Brain microvascular endothelial cell (primary cell): ENCODE results near the gene DPAGT1.

Experiments used
- DNase-seq: peaks from one replicate; pipeline ENCODE4 v3.0.0-alpha.2; 2020
- H3K27ac ChIP-seq: fragments of 250-450 bp; sonication (Bioruptor Pico); 2 replicates; pipeline ENCODE4 v1.5.1; 2020; ENCODE audit warnings: mild to moderate bottlenecking, moderate library complexity
- H3K27me3 ChIP-seq: fragments of 250-450 bp; sonication (Bioruptor Pico); replicated peaks from 2 replicates; pipeline ENCODE4 v1.5.1; 2020; ENCODE audit warnings: mild to moderate bottlenecking
- H3K36me3 ChIP-seq: fragments of 250-450 bp; sonication (Bioruptor Pico); replicated peaks from 2 replicates; pipeline ENCODE4 v1.5.1; 2020; ENCODE audit warnings: mild to moderate bottlenecking
- H3K4me3 ChIP-seq: 2 replicates; pipeline ENCODE4 v1.5.1; 2011; ENCODE audit warnings: low read depth, mild to moderate bottlenecking, control low read depth, low read length, moderate library complexity
- in situ Hi-C: cut with HindIII; loops from 2 replicates; pipeline ENCODE4 v1.10.0; 2017; ENCODE audit warnings: low sequenced_read_pairs, low pct_ligation_motif_present
- TF ChIP-seq, protein P1 (sequence below): IDR thresholded peaks from 2 replicates; pipeline ENCODE4 v1.5.1; 2011; ENCODE audit warnings: low read depth, mild to moderate bottlenecking, moderate library complexity, low read length, control low read depth, inconsistent platforms; ENCODE audit errors: missing control alignments

The DPAGT1 gene

DNA sequence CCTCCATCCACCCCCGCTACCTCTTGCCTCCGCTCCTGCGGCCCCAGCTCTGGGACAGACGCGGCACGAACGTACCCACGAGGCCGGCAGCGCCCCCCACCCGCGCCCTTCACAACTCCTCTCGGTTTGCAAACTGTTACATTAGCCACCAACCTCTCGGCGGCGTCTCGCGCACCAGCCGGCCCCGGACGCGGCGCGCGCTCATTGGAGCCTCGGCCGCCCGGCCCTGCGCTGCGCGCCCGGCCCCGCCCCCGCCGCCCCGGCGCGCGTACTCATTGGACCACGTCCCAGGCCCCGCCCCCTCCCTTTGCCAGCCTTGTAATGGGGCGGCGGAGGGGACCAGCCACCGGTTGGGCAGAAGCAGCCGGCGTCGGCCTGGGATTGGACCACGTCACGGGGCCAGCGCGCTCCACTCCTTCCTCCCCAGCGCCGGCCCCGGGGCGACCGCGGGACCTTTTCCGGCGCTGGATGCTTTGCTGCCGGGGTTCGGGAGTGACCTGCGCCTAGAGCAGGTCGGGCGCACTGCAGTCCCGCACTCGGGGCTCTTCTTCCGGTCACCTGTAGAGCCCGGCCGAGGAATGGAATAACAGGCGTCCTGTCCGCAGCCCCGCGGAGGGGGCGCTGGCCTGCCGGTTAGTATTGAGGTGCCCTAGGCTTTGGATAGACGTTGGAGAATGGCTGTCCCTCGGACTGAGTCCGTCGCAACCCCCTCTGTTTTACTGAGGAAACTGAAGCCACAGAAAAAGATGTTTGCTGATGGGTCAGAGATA, 44.5 kb downstream of the DPAGT1 start, which contains the start of gene HYOU1:
TSS of gene HYOU1 (minus strand) at position 206 of the 770 bp plus-strand sequence. CDS start 1,045 bp downstream, outside the sequence.
- Histone ChIP-seq H3K36me3 (peaks cover 32% of the 10 kb centered on the region), H3K4me3 (peak within 1 kb of the TSS; percentile 89), H3K27me3 (no peaks in the 10 kb centered on the region), H3K27ac (peak within 1 kb of the TSS; percentile 84)
- in situ Hi-C loops: no loop called here
- TF ChIP-seq, protein P1, sequence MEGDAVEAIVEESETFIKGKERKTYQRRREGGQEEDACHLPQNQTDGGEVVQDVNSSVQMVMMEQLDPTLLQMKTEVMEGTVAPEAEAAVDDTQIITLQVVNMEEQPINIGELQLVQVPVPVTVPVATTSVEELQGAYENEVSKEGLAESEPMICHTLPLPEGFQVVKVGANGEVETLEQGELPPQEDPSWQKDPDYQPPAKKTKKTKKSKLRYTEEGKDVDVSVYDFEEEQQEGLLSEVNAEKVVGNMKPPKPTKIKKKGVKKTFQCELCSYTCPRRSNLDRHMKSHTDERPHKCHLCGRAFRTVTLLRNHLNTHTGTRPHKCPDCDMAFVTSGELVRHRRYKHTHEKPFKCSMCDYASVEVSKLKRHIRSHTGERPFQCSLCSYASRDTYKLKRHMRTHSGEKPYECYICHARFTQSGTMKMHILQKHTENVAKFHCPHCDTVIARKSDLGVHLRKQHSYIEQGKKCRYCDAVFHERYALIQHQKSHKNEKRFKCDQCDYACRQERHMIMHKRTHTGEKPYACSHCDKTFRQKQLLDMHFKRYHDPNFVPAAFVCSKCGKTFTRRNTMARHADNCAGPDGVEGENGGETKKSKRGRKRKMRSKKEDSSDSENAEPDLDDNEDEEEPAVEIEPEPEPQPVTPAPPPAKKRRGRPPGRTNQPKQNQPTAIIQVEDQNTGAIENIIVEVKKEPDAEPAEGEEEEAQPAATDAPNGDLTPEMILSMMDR: peak; percentile 51
- DNase-seq: peak; percentile 96

GRCh38 chr11:119056421-119056999, 45.1 kb downstream of the DPAGT1 start:
- Histone ChIP-seq H3K27me3 (no peaks in the 10 kb centered on the region), H3K27ac (peak overlapping the region; percentile 84), H3K36me3 (peaks cover 39% of the 10 kb centered on the region), H3K4me3 (peak overlapping the region; percentile 89)
- DNase-seq: no peak
- TF ChIP-seq, protein P1: no peak
- in situ Hi-C loops: no loop called here

DNA sequence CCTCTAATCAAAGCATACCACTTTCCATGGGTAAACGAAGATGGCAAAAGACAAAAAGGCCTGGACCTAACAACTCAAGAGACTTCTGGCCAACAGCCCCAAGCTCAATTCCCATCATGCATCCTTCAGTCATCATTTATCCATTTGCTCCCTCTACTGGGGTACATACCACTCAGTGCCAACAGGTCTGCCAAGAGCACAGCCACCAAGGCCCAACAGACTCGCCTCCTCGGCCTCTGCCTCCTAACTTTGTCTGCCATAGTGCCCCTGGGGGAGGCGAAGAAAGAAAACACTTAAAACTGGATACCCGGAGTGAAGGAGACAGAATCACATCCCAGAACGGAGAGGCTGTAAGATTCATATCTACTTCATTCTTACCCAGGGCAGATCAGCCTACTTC, 45.8 kb downstream of the DPAGT1 start:
- H3K27me3 ChIP-seq: no peaks in the 10 kb centered on the region
- in situ Hi-C loops: no loop called here
- H3K36me3 ChIP-seq: peaks cover 45% of the 10 kb centered on the region
- H3K4me3 ChIP-seq: peak overlapping the region; percentile 89
- no peak for DNase-seq
- TF ChIP-seq, protein P1: peak; percentile 29
- H3K27ac ChIP-seq: no peak overlapping the region

- in situ Hi-C loops: no loop called here
- H3K36me3 ChIP-seq: peaks cover 57% of the 10 kb centered on the region
- H3K27me3 ChIP-seq: no peaks in the 10 kb centered on the region
- H3K4me3 ChIP-seq: no peak overlapping the region
- no peak overlapping the region for H3K27ac ChIP-seq
- TF ChIP-seq, protein P1: no peak
- DNase-seq: no peak
Measured at GRCh38 chr11:119054418-119054817, 47.2 kb downstream of the DPAGT1 start.

DNA sequence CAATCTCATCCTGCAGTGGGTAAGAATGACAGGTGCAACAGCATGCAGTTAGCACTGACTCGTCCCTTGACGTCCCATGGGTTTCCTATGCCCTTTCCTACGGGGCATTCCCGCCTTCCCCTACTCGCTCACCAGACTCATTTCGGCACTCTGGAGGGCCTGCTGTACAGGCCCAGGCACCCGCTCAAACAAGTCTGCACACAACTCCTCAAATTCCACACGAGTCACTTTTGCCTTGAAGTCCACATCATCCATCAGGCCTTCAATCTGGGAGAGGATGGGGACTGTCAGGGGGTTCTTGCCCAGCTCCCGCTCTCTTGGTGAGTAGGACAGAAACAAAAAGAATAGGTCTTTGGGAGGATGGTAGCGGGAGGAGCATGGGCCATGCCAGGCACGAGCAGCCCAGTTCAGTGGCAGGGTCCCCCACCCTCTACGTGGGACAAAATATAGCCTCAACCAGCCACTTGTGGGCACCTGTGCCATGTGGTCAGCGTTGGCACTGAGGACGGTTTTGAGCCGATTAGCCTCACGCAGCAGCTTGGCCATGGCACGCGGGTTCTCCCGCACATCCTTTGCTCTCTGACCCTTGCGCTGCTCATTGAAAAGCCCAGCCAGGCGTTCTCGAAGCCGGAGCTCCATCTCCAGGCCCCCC, 49.4 kb downstream of the DPAGT1 start:
- Histone ChIP-seq H3K27ac (no peak overlapping the region), H3K36me3 (peaks cover 79% of the 10 kb centered on the region), H3K27me3 (no peaks in the 10 kb centered on the region), H3K4me3 (no peak overlapping the region)
- in situ Hi-C loops: no loop called here
- DNase-seq: no peak
- TF ChIP-seq, protein P1: no peak
